Muscle layer of colon (tissue), 2 donors: ENCODE results near the gene PLA2G4E.

Source experiments
- H3K27ac ChIP-seq: one replicate; pipeline ENCODE4 v1.7.0; 2013; ENCODE audit warnings: low read depth, mild to moderate bottlenecking, low read length, moderate library complexity
- H3K27me3 ChIP-seq, 2 donors: one replicate each; pipeline ENCODE4 v1.7.0; 2013; ENCODE audit warnings: low read length in 2 of 2, mild to moderate bottlenecking in 2 of 2; ENCODE audit not compliant: insufficient read depth in 2 of 2, control insufficient read depth in 1 of 2
- H3K36me3 ChIP-seq: one replicate; pipeline ENCODE4 v1.7.0; 2013; ENCODE audit warnings: mild to moderate bottlenecking, low read length; ENCODE audit not compliant: insufficient read depth
- H3K4me1 ChIP-seq: one replicate; pipeline ENCODE4 v1.7.0; 2013; ENCODE audit warnings: mild to moderate bottlenecking, low read length; ENCODE audit not compliant: insufficient read depth
- H3K4me3 ChIP-seq, 2 donors: one replicate each; pipeline ENCODE4 v1.7.0; 2013; ENCODE audit warnings: low read length in 2 of 2, low read depth in 1 of 2, mild to moderate bottlenecking in 1 of 2, moderate library complexity in 1 of 2
- H3K9ac ChIP-seq: one replicate; pipeline ENCODE4 v1.7.0; 2013; ENCODE audit warnings: low read length
- H3K9me3 ChIP-seq: one replicate; pipeline ENCODE4 v1.7.0; 2013; ENCODE audit warnings: mild to moderate bottlenecking, low read length
- donor health status: abdominal sarcoma.
- donor health status: Adenocarcinoma of cecum.

PLA2G4E gene

DNA sequence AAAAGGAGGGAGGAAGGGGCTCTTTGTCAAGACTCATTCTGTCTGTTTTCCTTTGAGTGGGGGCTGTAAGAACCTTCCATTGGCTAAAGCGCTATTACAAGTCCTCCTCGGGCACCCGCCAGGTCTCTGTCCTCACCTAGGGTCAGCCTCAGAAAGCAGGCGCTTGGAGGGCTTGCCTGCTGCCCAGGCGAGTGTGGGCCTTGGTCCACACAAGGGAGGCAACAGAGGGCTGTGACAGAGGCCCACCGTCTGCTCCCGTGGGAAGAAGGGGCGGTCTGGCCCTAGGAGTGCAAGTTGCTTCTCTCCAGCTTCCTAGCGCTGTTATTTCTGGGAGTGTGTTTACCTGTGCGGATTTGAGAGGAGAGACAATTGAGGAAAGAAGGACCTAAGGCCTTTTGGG, 24.5 kb downstream of the PLA2G4E start:
- Histone ChIP-seq H3K4me3 (no peak overlapping the region), H3K27me3 (no peaks in the 10 kb centered on the region), H3K9ac (no peak overlapping the region), H3K4me1 (no peaks in the 10 kb centered on the region), H3K36me3 (no peaks in the 10 kb centered on the region), H3K9me3 (no peaks in the 10 kb centered on the region), H3K27ac (no peak overlapping the region)

DNA sequence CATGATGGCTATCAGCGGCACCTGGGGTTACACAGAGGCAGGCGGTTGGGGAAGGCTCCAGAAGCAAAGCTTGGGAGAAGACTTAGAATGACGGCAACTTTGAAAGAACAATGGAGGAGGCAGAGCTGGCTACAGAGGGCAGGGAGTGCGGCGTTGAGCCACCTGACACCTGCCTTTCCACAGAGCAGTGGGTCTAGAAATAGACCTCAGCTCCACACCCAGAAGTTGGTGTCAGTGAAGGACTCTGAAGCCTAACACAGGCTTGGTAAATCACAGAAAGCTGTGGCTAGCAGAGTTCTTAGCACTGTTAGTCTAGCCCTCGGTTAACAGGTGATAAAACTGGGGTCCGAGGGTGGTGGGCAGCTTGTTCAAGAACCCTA, 25.4 kb downstream of the PLA2G4E start:
- no peak overlapping the region for H3K27ac ChIP-seq
- H3K36me3 ChIP-seq, result no peaks in the 10 kb centered on the region
- H3K9ac ChIP-seq, result no peak overlapping the region
- no peaks in the 10 kb centered on the region for H3K4me1 ChIP-seq
- no peak overlapping the region for H3K4me3 ChIP-seq
- no peaks in the 10 kb centered on the region for H3K9me3 ChIP-seq
- no peaks in the 10 kb centered on the region for H3K27me3 ChIP-seq

DNA sequence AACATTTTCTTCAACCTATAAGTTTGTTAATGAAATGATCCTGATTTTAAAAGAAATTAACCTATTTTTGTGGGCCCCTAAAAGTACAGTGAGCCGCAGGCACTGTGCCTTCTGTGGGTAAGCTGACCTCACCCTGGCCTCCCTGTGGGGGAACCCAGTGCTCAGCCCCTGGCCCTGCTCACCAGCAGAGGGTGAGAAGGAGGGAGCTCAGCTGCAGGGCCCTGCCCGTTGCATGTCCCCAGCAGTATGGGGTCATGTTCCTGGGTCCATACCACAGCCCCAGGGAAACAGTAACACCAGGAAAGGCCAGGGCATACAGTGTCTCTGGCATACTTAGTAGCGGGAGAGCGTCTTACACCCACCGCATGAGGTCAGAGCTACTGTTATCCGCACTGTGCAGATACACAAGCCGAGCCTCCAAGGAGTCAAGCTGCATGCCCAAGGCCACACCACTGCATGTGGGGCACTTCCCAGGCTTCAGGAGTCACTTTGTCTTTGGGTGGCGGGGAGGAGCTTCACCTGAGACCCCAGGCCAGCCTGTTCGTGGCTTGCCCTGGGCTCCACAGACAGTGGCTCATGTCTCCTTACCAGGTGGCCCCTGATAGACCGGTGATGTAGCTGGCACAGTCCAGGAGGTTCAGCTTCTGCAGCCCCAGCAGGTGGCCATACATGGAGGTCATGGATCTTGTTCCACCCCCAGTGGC, 25.9 kb downstream of the PLA2G4E start:
- Histone ChIP-seq H3K27me3 (peaks cover 0 to 2% of the 10 kb centered on the region in 2 donors), H3K36me3 (no peaks in the 10 kb centered on the region), H3K9ac (no peak overlapping the region), H3K9me3 (no peaks in the 10 kb centered on the region), H3K4me3 (no peak overlapping the region), H3K27ac (no peak overlapping the region), H3K4me1 (no peaks in the 10 kb centered on the region)

DNA sequence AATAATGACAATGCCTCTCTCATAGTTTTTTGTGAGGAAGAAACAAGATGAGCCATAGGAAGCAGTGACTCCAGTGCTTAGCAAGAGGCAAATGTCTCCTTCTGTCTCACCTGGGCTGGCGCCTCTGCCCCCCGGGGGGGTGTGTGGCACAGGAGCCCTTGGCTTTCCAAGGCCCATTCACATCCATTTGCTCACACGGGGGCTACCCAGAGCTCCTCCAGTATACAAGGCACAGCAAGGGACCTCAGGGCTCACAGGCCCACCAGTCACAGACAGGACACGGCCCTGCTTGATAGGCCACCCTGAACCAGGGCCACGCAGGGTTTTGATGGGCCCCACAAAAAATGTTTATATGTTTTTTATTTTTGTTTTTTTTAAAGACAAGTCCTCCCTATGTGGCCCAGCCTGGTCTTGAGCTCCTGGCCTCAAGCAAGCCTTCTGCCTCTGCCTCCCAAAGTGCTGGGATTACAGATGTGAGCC, 26.6 kb downstream of the PLA2G4E start:
- Histone ChIP-seq H3K9me3 (no peaks in the 10 kb centered on the region), H3K27me3 (peaks cover 0 to 3% of the 10 kb centered on the region in 2 donors), H3K36me3 (no peaks in the 10 kb centered on the region), H3K4me1 (no peaks in the 10 kb centered on the region), H3K9ac (no peak overlapping the region), H3K4me3 (no peak overlapping the region), H3K27ac (no peak overlapping the region)

DNA sequence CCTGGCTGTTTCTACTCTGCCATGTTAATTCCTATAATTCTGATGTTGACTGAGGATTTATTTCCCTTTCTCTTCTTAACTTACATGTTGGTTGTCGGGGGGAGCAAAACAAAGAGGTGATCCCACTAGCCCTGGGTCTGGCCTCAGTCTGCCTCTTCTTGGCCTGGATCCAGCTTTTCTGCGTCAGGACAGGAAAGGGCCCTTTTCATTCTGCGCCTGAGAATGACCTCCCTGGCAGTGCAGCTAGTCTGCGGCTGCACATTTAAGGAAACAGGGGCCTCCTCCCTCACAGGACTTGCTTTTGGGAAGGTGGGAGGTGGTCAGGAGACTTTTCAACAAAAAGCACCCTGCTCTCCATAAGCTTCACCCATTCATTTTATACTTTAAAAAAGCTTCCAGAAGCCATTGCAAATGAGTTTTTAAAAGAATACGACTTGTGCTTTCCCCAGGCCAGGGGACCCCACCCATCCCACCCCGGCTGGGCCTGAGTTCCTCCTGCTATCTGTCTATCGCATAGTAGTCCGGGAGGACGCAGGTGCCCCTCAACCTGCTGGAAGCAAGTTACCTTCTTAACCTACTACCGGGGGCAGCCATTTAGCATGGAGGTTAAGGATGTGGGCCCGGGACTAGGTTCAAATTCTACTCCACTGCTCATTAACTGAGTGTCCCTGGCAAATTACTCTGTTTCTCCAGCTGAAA, 27.2 kb downstream of the PLA2G4E start:
- no peak overlapping the region for H3K27ac ChIP-seq
- no peaks in the 10 kb centered on the region for H3K4me1 ChIP-seq
- H3K9ac ChIP-seq, result no peak overlapping the region
- H3K36me3 ChIP-seq, result no peaks in the 10 kb centered on the region
- H3K4me3 ChIP-seq, result no peak overlapping the region
- H3K9me3 ChIP-seq, result no peaks in the 10 kb centered on the region
- peaks cover 0 to 3% of the 10 kb centered on the region in 2 donors for H3K27me3 ChIP-seq

DNA sequence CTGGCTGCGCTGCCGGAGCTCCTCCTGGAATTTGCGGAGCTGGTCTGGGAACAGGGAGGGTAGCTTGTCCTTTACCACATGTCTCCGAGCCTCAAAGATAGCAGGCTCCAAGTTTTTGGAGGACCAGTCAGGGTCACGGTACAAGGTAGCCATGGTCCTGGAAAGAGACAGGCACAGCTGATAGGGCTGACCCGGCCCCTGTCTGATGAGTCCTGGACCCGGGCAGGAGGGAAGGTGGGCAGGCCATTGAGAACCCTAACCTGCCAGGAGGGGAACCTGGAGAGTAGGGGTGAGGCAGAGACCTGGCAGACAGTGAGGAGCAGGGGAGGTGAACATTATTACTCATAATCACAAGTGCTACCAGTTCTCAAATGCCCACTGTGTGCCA, 28.0 kb downstream of the PLA2G4E start:
- Histone ChIP-seq H3K9ac (no peak overlapping the region), H3K36me3 (no peaks in the 10 kb centered on the region), H3K27me3 (peaks cover 0 to 3% of the 10 kb centered on the region in 2 donors), H3K9me3 (no peaks in the 10 kb centered on the region), H3K4me3 (no peak overlapping the region), H3K4me1 (no peaks in the 10 kb centered on the region), H3K27ac (no peak overlapping the region)

DNA sequence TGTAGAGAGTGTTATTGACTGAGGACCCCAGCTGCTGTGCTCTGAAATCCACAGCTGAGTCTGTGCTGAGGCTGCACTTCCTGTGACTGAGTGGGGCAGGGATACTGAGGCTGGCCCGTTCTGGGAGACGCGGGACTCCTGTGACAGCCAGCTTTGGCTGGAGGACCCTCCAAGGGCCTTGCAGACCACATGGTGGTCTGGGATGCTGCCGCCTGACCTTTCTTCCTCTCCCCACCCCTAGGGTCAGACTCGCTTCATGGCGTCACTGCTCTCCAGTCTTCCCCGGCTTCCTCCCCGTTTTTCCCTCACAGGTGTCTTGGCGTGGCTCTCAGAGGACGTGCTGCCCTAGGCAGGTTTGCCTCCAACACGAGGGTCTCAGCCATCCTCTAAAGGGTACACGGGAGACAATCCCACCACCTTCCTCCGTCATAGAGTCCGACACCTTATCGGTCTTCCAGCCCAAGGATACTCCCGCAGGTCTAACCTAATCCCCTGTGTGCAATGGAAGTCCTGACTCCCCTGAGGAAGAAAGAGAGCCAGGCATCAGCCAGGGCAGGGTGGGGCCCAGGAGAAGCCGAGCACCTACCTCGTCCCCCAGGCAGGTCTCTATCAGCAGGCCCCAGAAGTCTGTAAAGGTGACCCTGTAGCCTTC, 28.6 kb downstream of the PLA2G4E start:
- H3K36me3 ChIP-seq, result no peaks in the 10 kb centered on the region

DNA sequence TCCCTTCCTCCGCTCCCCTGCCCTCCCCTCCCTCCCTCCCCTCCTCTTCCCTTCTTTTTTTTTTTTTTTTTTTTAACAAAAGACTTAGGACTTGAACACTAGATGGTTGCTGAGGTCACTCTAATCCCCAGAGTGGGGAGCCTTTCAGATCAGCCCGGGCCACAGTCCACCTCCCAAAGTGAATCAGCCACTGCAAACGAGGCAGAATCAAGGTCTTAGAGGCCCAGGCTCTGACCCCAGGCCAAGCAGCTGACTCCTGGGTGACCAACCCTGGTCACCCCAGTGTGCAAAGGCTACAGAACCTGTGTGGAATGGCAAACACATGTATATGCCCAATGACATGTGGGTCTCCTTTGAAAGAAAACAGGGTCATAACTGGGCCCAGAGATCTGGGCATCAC, 30.2 kb downstream of the PLA2G4E start:
- no peaks in the 10 kb centered on the region for H3K9me3 ChIP-seq
- H3K4me1 ChIP-seq, result no peaks in the 10 kb centered on the region
- peaks cover 0 to 3% of the 10 kb centered on the region in 2 donors for H3K27me3 ChIP-seq
- no peak overlapping the region for H3K9ac ChIP-seq
- H3K4me3 ChIP-seq, result no peak overlapping the region
- H3K27ac ChIP-seq, result no peak overlapping the region
- no peaks in the 10 kb centered on the region for H3K36me3 ChIP-seq

More for the DNA sequence above, 28.6 kb downstream of the PLA2G4E start:
- Histone ChIP-seq H3K27me3 (peaks cover 0 to 3% of the 10 kb centered on the region in 2 donors), H3K4me1 (no peaks in the 10 kb centered on the region), H3K27ac (no peak overlapping the region), H3K9me3 (no peaks in the 10 kb centered on the region), H3K9ac (no peak overlapping the region), H3K4me3 (no peak overlapping the region)

DNA sequence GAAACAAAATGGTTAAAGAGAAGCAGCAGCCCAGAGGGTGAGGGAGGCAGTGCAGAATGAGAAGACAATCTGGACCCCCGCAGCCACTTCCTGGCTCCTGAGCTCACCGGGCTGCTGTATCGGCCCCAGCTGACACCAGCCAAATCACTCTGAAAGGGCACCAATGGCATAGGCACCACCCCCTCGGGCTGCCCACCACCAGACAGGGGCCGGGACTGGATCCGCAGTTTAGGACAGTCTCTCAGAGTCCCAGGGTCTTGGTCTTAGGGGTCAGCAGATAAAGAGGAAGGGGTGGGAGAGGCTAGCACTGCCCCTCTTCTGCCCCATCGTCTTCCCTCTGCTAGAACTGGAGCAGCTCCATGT, 30.6 kb downstream of the PLA2G4E start:
- Histone ChIP-seq H3K27me3 (peaks cover 0 to 3% of the 10 kb centered on the region in 2 donors), H3K9ac (no peak overlapping the region), H3K4me3 (no peak overlapping the region), H3K36me3 (no peaks in the 10 kb centered on the region), H3K4me1 (no peaks in the 10 kb centered on the region), H3K9me3 (no peaks in the 10 kb centered on the region), H3K27ac (no peak overlapping the region)

DNA sequence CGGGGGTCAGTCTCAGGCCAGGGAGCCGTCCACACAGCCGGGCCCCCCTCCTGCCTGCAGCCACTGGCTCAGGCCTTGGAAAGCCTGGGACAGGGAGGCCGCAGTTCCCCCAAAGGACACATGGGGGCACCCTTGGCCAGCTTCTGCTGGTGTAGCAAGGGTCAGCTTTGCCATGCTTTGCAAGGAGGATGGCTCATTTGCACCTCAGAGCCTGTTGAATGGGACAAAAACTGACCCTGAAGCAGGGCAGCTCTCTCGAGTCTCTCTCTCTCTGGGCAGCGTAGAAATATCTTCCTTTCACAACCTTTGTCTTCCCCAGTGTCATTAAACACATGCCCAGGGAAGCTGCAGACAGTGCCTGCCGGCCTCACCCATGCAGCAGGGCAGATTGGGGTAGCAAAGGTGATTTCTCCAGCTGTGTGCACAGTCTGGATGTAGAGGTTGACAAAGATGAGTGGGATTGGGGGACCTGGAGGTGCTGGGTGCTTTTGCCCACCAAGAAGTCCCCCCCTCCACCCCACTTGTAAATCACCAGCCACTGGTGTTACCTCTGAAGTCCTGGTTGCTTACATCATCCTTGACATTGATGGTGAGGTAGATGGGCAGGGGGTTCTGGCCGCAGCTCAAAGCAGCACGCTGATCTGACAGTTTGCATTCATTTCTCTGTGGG, 31.1 kb downstream of the PLA2G4E start:
- H3K27me3 ChIP-seq, result peaks cover 0 to 3% of the 10 kb centered on the region in 2 donors
- no peaks in the 10 kb centered on the region for H3K4me1 ChIP-seq
- no peak overlapping the region for H3K27ac ChIP-seq
- no peak overlapping the region for H3K4me3 ChIP-seq
- H3K9me3 ChIP-seq, result no peaks in the 10 kb centered on the region
- H3K36me3 ChIP-seq, result no peaks in the 10 kb centered on the region
- no peak overlapping the region for H3K9ac ChIP-seq

DNA sequence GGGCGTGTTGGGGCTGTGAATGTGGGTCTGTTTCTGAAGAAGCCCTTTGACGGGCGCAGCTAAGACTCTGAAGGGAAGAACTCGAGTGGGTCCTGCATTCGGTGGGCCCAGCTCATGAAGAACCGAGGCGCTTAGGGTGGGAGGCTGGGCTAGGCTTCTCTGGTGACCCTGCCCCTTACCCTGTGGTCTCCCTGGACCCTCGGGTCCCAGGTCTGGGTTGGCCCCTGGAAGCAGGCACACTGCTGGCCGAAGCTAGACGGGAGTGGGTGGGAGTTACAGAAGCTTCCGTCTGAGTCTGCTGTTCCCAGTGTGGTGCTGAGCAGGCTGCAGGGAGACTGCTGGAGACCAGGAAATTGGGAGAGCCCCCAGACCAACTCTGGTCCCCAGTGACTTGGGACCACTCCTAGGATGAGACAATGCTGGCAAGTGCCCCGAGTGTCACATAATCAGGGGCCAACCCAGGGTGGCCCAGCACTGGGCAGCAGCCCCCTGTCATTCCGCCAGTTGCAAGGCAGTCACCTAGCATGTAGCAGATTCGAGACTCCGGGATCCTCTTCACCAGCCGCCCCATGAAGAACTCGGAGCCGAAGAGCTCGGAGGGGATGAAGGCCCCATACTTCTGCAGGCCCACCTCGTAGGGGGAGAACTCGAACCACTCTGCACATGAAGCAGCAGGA, 31.8 kb downstream of the PLA2G4E start:
- no peaks in the 10 kb centered on the region for H3K4me1 ChIP-seq
- peaks cover 0 to 3% of the 10 kb centered on the region in 2 donors for H3K27me3 ChIP-seq
- no peak overlapping the region for H3K4me3 ChIP-seq
- no peak overlapping the region for H3K27ac ChIP-seq
- no peaks in the 10 kb centered on the region for H3K9me3 ChIP-seq
- H3K36me3 ChIP-seq, result no peaks in the 10 kb centered on the region
- H3K9ac ChIP-seq, result no peak overlapping the region
